Smooth muscle cell (in vitro differentiated cells): ENCODE results near the gene SLC27A1. TPM values are rescaled to one million over a fixed set of nuclear protein-coding genes. Genes with fewer than 3 reads are reported as not detected.

Experiments used
- DNase-seq: peaks from one replicate; lab custom pipeline; 2025; ENCODE audit not compliant: unreplicated experiment; lab: John Stamatoyannopoulos, UW
- H2AFZ ChIP-seq: fragments of 200-600 bp; sonication (generic); 2 replicates; pipeline ENCODE4 v1.6.0; 2016; ENCODE audit warnings: antibody characterized with exemption, low read depth, mild to moderate bottlenecking
- H3F3A ChIP-seq: fragments of 200-600 bp; sonication (generic); 2 replicates; pipeline ENCODE4 v1.6.0; 2017; ENCODE audit warnings: antibody characterized with exemption, low read depth
- H3K27ac ChIP-seq: fragments of 200-600 bp; sonication (generic); 2 replicates; pipeline ENCODE4 v1.5.1; 2016; ENCODE audit warnings: low read depth, mild to moderate bottlenecking
- H3K27me3 ChIP-seq: fragments of 200-600 bp; sonication (generic); 2 replicates; pipeline ENCODE4 v1.6.1; 2016; ENCODE audit warnings: low read depth, mild to moderate bottlenecking
- H3K36me3 ChIP-seq: fragments of 200-600 bp; sonication (generic); 2 replicates; pipeline ENCODE4 v1.5.1; 2016; ENCODE audit warnings: low read depth
- H3K4me1 ChIP-seq: fragments of 200-600 bp; sonication (generic); 2 replicates; pipeline ENCODE4 v1.5.1; 2016; ENCODE audit warnings: low read depth
- H3K4me2 ChIP-seq: fragments of 200-600 bp; sonication (generic); 2 replicates; pipeline ENCODE4 v1.6.0; 2016; ENCODE audit warnings: mild to moderate bottlenecking
- H3K4me3 ChIP-seq: fragments of 200-600 bp; sonication (generic); 2 replicates; pipeline ENCODE4 v1.5.1; 2016; ENCODE audit warnings: mild to moderate bottlenecking
- H3K79me2 ChIP-seq: fragments of 200-600 bp; sonication (generic); 2 replicates; pipeline ENCODE4 v1.6.0; 2016; ENCODE audit warnings: low read depth, mild to moderate bottlenecking
- H3K9ac ChIP-seq: fragments of 200-600 bp; sonication (generic); 2 replicates; pipeline ENCODE4 v1.6.0; 2016; ENCODE audit warnings: low read depth
- H3K9me3 ChIP-seq: fragments of 200-600 bp; sonication (generic); replicated peaks from 2 replicates; pipeline ENCODE4 v1.5.1; 2016; ENCODE audit warnings: low read depth
- H4K20me1 ChIP-seq: fragments of 200-600 bp; sonication (generic); 2 replicates; pipeline ENCODE4 v1.6.0; 2016; ENCODE audit warnings: low read depth
- WGBS: methylation state at CpG from one replicate; pipeline ENCODE4 v1.1.7; 2016; ENCODE audit warnings: low lambda C conversion rate; 5-methylcytosine and 5-hydroxymethylcytosine counted together
- polyA plus RNA-seq: library from polyadenylated mRNA; unstranded; fragments of >200 nt; fragmentation: Nextera tagmentation; extraction: Ambion mirVana; gene quantifications from 2 replicates; pipeline ENCODE4 v1.2.1, GENCODE V29; 2016
- total RNA-seq: library from RNA; depleted of rRNA; stranded (reverse); fragments of >200 nt; gene quantifications from 2 replicates; pipeline ENCODE4 v1.2.3, GENCODE V29; 2014
- TF ChIP-seq, protein P1 (sequence below): fragments of 200-600 bp; sonication (generic); IDR thresholded peaks from 2 replicates; pipeline ENCODE4 v1.5.1; 2017; ENCODE audit warnings: borderline replicate concordance, mild to moderate bottlenecking, antibody characterized with exemption; ENCODE audit not compliant: insufficient read depth, poor library complexity, severe bottlenecking

The SLC27A1 gene
- total and polyA plus RNA-seq, 2 experiments from 2014 or later: 9.7 to 11.5 TPM

GRCh38 chr19:17527326-17527725, 57.0 kb downstream of the SLC27A1 start:
- H3K9me3 ChIP-seq: no peaks in the 10 kb centered on the region
- H3K79me2 ChIP-seq: no peaks in the 10 kb centered on the region
- H3K9ac ChIP-seq: no peak overlapping the region
- no peaks in the 10 kb centered on the region for H3K4me1 ChIP-seq
- no peak overlapping the region for H3K27ac ChIP-seq
- no peaks in the 10 kb centered on the region for H4K20me1 ChIP-seq
- DNase-seq: no peak
- H3F3A ChIP-seq: no peaks in the 10 kb centered on the region
- H2AFZ ChIP-seq: no peak overlapping the region
- TF ChIP-seq, protein P1, sequence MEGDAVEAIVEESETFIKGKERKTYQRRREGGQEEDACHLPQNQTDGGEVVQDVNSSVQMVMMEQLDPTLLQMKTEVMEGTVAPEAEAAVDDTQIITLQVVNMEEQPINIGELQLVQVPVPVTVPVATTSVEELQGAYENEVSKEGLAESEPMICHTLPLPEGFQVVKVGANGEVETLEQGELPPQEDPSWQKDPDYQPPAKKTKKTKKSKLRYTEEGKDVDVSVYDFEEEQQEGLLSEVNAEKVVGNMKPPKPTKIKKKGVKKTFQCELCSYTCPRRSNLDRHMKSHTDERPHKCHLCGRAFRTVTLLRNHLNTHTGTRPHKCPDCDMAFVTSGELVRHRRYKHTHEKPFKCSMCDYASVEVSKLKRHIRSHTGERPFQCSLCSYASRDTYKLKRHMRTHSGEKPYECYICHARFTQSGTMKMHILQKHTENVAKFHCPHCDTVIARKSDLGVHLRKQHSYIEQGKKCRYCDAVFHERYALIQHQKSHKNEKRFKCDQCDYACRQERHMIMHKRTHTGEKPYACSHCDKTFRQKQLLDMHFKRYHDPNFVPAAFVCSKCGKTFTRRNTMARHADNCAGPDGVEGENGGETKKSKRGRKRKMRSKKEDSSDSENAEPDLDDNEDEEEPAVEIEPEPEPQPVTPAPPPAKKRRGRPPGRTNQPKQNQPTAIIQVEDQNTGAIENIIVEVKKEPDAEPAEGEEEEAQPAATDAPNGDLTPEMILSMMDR: no peak
- H3K4me3 ChIP-seq: no peak overlapping the region
- H3K4me2 ChIP-seq: no peak overlapping the region
- WGBS: 85% methylated on average over 10 of the region's 10 CpGs
- no peaks in the 10 kb centered on the region for H3K36me3 ChIP-seq
- no peaks in the 10 kb centered on the region for H3K27me3 ChIP-seq

GRCh38 chr19:17528610-17529009, 58.3 kb downstream of the SLC27A1 start:
- WGBS: 93% methylated on average over 3 of the region's 3 CpGs

GRCh38 chr19:17529239-17530158, 59.2 kb downstream of the SLC27A1 start:
- DNase-seq: no peak
- Histone ChIP-seq H3K79me2 (no peaks in the 10 kb centered on the region), H3K4me3 (no peak overlapping the region), H3K9me3 (no peaks in the 10 kb centered on the region), H3K4me1 (no peaks in the 10 kb centered on the region), H3F3A (no peaks in the 10 kb centered on the region), H3K36me3 (no peaks in the 10 kb centered on the region), H3K9ac (no peak overlapping the region), H4K20me1 (no peaks in the 10 kb centered on the region), H2AFZ (no peak overlapping the region), H3K27me3 (no peaks in the 10 kb centered on the region), H3K4me2 (no peak overlapping the region), H3K27ac (no peak overlapping the region)
- TF ChIP-seq, protein P1: no peak
- 87% methylated on average over 8 of the region's 8 CpGs for WGBS

More at GRCh38 chr19:17528610-17529009, 58.3 kb downstream of the SLC27A1 start:
- Histone ChIP-seq H3K36me3 (no peaks in the 10 kb centered on the region), H3K9ac (no peak overlapping the region), H3K4me3 (no peak overlapping the region), H3F3A (no peaks in the 10 kb centered on the region), H3K9me3 (no peaks in the 10 kb centered on the region), H4K20me1 (no peaks in the 10 kb centered on the region), H3K27me3 (no peaks in the 10 kb centered on the region), H2AFZ (no peak overlapping the region), H3K79me2 (no peaks in the 10 kb centered on the region), H3K4me1 (no peaks in the 10 kb centered on the region), H3K27ac (no peak overlapping the region), H3K4me2 (no peak overlapping the region)
- TF ChIP-seq, protein P1: no peak
- DNase-seq: no peak
